CD4-positive, alpha-beta T cell treated with Interleukin-4 for 1 hour (primary cell): ENCODE measurements around the gene ZNF750.

Experiments
- DNase-seq, 2 donors: peaks; one replicate each; pipeline ENCODE4 v3.0.0-alpha.2; 2020 to 2022

ZNF750 gene

DNA sequence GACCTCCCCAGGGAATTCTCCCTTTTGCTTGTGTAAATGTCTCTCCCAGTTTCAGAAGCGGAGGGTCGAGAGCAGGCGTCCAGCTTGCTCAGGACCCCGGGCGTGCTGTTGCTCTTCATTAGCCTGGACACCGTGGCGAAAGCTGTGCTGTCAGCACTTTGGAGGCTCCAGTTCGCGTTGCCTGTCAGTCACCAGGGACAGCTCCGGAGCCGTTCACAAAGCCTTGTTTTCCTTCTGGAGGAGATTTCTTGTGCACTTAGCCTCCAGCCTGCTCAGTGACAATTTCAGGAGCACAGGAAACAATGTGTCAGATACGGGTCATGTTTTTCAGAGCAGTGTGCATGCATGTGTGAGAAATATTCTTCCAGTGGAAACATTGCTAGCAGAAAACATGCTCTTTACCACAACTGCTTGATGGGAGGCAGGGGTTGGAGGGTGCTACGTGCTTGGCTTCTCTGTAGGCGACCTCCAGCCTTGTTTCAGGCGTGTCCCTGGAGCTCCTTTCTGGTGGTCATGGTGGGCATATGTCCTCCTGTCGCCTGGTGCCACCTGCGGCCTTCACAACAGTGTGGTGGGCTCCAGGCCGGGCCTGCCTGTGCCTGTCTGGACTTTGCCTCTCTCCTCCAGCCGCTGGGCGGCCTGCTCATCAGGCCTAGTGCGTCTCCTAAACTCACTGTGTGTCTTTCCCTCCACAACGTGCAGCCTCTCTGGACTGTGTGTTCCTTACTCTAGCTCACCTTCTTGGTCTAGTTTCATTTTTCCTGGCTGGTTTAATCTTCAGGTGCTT is 29.0 kb downstream of the ZNF750 start:
- DNase-seq, result no peak

DNA sequence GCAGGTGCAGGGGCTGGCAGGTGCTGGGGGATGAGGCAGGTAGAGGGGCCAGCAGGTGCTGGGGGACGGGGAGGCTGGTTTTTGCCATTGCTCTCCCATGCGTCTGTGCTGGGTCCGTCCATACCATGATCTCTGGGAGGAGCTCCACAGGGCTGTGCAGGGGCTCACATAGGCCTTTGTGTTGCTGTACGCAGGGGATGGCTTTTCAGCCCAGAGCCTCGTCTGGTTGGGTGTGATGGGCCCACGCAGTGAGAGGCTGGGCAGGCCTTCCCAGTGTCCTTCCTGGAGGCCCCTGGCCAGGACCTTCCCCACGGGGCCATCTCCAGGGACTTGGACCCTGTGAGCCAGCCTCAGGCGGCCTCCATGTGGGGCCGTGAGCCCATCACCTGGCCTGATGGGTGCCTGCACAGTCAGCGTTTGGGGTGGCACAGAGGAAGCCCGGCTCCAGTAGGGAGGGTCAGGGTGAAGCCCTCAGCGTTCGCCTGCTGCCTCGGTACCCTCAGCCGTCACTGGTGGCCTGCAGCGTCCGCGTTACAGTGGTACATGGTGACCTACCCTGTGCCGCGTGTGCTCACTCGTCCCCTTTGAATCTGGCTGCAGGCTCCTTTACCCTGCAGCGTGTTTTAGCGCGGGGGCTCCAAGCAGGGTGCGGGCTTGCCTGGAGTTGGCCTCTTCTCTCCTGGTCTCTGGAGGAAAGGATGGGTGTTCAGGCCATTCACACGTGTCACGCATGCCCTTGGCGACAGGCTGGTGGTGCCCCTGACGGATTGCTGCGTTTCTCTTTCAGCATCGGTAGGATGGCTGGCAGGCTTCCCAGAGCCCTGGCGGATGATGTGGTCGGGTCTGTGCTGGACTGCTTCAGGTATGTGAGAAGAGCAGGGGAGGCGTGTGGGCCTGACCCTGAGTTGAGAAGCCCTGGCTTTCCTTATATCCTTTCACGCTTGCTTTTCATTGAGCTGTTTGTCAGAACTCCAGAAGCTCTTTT is 30.6 kb downstream of the ZNF750 start:
- no peak for DNase-seq

DNA sequence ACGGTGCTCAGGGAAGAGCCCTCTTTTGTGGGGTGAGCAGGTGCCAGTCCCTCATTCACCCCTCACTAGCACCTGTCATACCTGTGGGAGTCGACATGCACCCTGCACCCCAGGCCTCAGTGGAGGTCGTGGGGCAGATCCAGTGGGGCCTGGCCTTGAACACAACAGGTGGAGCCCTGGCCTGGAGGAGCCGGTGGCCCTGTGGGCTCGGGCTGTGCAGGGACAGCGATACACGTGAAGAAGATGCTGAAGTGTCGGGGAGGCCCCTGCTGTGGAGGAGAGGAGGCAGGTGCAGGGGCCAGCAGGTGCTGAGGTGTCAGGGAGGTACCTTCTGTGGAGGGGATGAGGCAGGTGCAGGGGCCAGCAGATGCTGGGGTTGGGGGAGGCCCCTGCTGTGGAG is 31.8 kb downstream of the ZNF750 start:
- DNase-seq, result no peak

DNA sequence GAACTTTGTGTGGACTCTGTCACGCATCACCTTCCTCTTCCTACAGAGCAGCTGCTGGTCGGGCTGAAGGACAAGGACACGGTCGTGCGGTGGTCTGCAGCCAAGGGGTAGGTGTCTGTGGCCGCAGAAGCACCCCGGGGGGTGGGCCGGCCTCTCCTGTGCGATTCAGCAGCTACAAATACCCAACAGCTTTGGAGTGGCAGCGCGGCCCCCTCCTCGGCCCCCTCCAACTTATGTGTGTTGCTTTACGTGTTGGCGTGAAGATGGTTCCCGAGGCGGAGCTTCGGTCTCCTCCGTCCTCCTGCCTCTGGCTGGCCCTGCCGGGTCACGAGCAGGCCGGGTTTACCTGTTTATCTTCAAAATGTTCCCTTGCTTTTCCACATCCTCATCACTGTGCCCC is 32.3 kb downstream of the ZNF750 start:
- no peak for DNase-seq

- no peak for DNase-seq
These were observed 32.7 kb downstream of the ZNF750 start for GRCh38 chr17:82807101-82807500.

DNA sequence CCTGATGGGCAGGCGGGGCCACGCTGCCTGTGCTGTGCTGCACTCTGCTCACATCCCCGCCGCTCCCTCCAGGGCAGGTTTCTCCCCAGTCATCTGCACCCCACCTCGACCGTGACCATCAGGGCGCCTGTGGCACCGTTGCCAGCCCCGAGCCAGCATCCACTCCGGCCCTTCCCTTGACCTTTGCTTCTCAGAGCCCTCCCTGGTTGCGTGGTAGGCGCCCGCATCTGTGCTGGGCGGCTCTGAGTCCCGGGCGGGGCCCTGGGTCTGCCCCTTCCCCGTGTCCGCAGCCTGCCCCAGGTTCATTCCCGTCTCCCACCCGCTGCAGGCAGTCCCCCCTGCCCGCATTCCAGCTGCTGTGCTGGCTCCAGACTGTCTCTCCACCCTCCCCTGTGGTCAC is 33.2 kb downstream of the ZNF750 start:
- no peak for DNase-seq

- DNase-seq, result no peak
These were observed 34.0 kb downstream of the ZNF750 start for GRCh38 chr17:82805823-82806222.

DNA sequence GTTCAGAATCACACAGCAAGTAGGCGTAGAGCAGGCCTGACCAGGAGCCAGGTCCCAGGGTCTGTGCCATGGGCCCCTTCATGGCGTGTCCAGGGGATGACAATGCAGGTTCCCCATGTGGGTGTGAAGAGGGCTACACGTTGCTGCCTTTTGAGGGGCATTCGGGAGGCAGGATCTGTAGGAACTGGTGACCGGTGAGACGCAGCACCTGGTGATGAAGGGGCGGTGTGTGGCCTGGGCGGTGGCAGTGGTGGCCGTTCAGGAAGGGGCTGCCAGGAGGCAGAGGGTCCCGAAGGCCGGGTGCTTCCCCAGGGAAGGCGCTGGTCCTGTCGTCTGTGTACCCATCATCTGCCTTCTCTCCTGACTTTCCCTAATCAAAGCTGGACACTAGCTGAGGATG is 34.6 kb downstream of the ZNF750 start:
- DNase-seq, result no peak

GRCh38 chr17:82804442-82805191 is 35.2 kb downstream of the ZNF750 start:
- DNase-seq, result no peak

DNA sequence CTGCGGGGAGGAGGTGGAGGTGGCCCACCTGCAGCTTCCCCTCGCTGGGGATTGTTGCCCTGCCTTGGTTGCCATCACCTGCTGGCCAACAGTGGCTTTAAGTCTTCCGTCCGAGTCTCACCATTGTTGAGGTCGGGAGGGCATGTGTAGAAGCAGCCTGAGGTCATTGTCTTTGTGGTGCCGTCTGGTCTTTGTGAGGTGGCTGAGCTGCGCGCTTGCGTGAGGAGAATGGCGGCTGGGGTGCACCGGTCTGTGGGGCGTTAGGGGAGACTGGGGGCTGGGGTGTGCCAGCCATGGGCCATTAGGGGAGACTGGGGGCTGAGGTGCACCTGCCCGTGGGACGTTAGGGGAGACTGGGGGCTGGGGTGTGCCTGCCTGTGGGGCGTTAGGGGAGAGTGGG is 36.2 kb downstream of the ZNF750 start:
- DNase-seq, result no peak

GRCh38 chr17:82803185-82803584 is 36.6 kb downstream of the ZNF750 start:
- no peak for DNase-seq

DNA sequence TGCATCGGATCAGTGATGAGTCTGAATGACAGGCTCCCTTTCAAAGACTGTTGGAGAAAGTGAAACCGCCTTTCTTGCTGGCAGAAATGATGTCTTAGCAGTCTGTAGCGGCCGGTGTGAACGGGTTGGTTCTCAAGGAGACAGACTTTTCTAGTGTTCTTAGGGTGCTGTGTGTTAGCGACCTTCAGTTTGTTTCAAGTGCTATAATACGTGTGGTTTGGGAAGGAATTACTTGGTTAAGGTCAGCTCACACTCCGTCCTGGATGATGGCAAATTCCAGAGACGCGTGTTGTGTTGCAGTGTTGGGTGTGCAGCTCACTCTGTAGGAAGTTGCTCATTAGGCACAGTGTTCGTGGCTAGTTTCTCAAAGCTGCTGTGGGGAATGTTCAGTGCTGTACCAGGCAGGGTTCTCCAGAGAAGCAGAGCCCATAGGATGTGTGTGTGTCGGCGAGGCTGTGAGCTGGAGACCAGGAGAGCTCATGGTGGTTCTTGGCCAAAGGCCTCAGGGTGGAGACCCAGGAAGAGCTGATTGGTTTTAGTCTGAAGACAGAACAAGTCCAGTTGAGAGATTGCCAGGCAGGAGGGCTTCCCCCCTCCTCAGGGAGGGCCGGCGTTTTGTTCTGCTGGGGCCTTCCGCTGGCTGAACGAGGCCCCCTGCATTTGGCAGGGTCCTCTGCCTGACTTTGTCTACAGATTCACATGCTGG is 37.6 kb downstream of the ZNF750 start:
- DNase-seq, result no peak

DNA sequence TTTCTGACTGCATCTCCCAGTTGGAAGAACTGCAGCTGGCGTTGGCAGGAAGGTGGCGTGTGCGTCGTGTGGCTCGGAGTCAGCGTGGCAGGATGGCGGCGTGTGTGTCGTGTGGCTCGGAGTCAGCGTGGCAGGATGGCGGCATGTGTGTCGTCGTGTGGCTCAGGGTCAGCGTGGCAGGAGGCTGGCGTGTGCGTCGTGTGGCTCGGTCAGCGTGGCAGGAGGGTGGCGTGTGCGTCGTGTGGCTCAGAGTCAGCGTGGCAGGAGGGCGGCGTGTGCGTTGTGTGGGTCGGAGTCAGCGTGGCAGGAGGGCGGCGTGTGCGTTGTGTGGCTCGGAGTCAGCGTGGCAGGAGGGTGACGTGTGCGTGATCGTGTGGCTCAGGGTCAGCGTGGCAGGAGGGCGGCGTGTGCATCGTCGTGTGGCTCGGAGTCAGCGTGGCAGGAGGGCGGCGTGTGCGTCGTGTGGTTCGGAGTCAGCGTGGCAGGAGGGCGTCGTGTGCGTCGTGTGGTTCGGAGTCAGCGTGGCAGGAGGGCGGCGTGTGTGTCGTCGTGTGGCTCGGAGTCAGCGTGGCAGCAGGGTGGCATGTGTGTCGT is 38.3 kb downstream of the ZNF750 start:
- DNase-seq, result no peak

GRCh38 chr17:82800885-82801284 is 38.9 kb downstream of the ZNF750 start:
- no peak for DNase-seq

DNA sequence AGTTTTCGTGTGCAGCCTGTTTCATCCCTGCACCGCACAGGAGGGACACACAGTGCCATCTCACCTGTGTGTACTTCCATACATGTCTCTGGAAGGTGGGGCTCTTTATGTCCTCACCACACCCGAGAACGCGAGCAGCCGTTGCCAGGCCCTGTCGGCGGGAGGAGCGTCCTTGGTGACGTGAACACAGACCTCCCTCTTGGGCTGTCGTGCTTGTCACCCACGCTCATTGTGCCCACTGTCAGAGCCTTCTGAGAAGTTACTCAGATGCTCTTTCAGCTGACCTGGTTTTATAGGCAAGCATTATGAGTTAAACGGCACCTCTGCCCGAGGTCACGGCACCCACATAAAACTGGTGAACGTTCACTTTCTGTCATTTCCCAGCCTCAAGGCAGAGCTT is 40.2 kb downstream of the ZNF750 start:
- no peak for DNase-seq

DNA sequence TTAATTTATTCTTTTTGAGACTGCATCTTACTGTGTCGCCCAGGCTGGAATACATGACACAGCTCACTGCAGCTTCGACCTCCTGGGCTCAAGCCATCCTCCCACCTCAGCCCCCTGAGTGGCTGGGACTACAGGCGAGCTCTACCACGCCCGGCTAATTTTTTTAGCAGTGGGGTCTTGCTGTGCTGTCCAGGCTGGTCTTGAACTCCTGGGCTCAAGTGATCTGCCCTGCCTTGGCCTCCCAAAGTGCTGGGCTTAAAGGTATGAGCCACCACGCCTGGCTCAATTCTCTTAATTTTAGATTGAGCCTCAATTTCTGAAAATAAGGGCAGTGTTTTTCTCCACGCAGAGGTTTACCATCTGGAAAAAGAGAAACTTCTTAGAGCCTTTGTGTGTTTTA is 41.1 kb downstream of the ZNF750 start:
- DNase-seq, result no peak

DNA sequence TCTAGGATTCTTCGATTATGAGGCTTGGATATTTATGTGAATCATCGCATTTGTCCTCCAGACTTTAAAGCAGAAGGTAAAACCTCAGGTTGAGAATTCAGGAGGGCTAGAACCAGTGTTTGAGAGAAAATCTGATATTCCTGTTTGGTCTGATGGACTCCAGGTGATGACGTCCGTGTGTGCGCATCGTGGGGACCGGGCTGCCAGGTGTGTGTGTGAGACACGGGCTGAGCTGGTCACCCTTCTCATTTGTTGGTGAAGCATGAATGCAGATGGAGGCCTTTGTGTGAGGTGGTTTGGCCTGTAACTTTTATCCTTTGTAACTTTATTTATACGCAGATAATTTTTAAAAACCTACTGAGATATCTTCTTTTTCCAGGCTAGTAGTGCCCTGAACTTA is 42.8 kb downstream of the ZNF750 start:
- DNase-seq, result no peak

DNA sequence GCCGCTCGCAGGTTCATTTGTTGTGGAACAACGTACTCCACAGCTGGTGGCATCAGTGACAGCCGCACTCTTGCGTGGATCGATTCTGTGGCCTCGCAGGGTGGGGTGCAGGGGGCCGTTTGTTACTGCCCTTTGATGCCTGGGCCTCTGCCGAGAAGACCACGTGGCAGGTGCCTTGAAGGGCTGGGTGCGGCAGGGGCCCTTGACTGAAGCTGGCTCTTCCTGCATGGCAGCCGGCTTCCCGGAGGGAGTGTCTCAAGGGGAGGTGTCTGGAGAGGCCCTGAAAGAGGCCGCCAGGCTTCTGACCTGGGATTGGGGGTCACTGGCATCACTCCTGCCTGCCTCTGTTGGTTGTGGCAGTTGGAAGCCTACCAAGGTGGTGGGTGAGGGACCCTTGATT is 44.2 kb downstream of the ZNF750 start:
- DNase-seq, result no peak

DNA sequence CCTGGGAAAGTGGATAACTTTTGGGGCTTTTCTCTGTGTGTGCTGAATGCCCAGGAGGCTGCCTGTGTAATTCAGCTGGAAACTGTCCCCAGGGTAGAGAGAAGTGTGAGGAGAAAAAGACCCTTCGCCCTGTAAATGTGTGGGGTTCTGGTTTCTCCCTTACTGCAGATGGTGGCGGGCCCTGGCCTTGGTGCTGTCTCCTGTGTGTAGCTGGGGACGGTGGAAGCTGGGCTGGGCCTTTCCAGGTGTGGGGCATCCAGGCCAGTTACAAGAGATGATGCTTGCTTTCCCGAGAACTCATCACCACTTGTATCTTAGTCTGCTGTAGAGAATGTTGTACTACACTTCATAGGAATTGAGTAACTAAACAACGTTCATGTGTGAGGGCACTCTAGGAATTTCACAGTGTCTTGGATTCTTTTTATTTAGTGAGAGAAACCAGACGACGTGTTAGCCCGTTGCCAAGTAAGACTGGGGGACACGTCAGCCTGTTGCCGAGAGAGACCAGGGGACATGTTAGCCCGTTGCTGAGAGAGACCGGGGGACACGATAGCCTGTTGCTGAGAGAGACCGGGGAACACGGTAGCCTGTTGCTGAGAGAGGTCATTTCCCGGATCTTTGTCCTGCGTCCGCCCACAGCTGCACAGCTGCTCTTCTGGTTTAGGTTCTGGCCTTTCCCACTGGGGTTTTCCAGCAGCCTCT is 44.9 kb downstream of the ZNF750 start:
- no peak for DNase-seq

DNA sequence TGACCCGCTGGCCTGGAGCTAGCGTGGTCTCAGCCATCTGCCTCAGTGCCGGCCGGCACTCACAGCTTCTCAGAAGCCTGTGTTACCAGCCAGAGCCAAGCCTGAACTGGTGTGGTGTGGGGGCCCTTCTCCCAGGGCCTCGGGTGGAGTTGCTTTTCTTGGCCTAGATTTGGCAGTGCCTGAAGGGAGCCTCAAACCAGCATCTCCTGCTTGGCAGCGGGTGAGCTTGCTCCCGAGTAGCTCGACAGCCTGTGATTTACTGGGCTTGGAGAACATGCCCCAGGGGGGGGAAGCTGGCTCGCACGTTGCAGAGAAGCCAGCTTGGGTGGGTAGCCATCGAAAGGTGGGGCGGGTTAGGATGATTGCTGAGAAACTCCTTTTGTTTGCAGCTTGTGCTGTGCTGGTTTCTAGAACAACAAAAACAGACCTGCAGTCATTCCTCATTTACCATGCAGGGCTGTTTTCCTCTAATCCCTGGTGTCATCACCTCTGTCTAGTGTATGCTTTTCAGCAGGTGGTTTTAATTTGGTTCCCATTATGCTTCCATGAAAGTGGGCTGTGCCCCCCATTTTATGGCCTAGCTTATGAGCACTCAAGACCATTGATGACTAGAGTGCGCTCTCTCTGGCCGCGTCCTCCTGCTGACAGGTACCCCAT is 45.7 kb downstream of the ZNF750 start:
- DNase-seq, result no peak

GRCh38 chr17:82791532-82791931 is 48.3 kb downstream of the ZNF750 start:
- no peak for DNase-seq
